ENCODE measurements around the gene RHEX. TPM values are rescaled to one million over a fixed set of nuclear protein-coding genes. Genes with fewer than 3 reads are reported as not detected.
"Not testable (repeated sequence)": the region's sequence is repeated elsewhere in the genome, so short reads cannot be mapped to it uniquely, and the experiment has no call there.

The RHEX gene
- polyA plus RNA-seq, 3 donors = not detected

GRCh38 chr1:206060844-206061243 is 7.9 kb downstream of the RHEX start:
- H3K4me1 ChIP-seq (ENCODE audit: control insufficient read depth in 1 of 2, insufficient read depth in 2 of 2, low read length in 2 of 2) = peaks cover 10 to 15% of the 10 kb centered on the region in 2 donors
- H2AFZ ChIP-seq (ENCODE audit: insufficient read depth, low read depth, low read length, poor library complexity, severe bottlenecking) = no peak overlapping the region
- Mint-ChIP-seq H3K4me3 (no peak overlapping the region), H3K9me3 (peaks cover 0 to 4% (median 0%) of the 10 kb centered on the region in 7 donors), H3K36me3 (no peaks in the 10 kb centered on the region), H3K4me1 (peaks cover 17% of the 10 kb centered on the region), H3K27me3 (ENCODE audit: low read depth in 3 of 3) (peaks cover 0 to 3% (median 0%) of the 10 kb centered on the region in 3 donors), H3K27ac (peak overlapping the region in 1 of 7 donors; percentile 58)
- no peak overlapping the region for H3K4me3 ChIP-seq (replicated peaks in 1 of 3; ENCODE audit: low read depth in 2 of 3, low read length in 3 of 3)
- no peaks in the 10 kb centered on the region for H3K79me2 ChIP-seq (ENCODE audit: insufficient read depth, low read length)
- no peak overlapping the region for H3K9ac ChIP-seq (ENCODE audit: insufficient read depth, low read length, poor library complexity, severe bottlenecking)
- no peaks in the 10 kb centered on the region for H3K9me3 ChIP-seq (replicated peaks in 1 of 2; ENCODE audit: control insufficient read depth in 1 of 2, insufficient read depth in 1 of 2, low read length in 2 of 2)
- H4K20me1 ChIP-seq (ENCODE audit: insufficient read depth, low read length) = no peaks in the 10 kb centered on the region
- intact Hi-C loops (cut with micrococcal nuclease) = no loop called here
- no peak for TF ChIP-seq CTCF (IDR thresholded peaks at IDR 0.05)
- no peaks in the 10 kb centered on the region for H3K36me3 ChIP-seq (replicated peaks in 1 of 2; ENCODE audit: control insufficient read depth in 1 of 2, insufficient read depth in 2 of 2, low read length in 2 of 2)
- no peaks in the 10 kb centered on the region for H3K27me3 ChIP-seq (ENCODE audit: control insufficient read depth in 2 of 2, insufficient read depth in 2 of 2, low read length in 2 of 2)
- no peak overlapping the region for H3K4me2 ChIP-seq (replicated peaks; ENCODE audit: extremely low read depth, low read length, poor library complexity, severe bottlenecking)
- H3K27ac ChIP-seq (ENCODE audit: low read depth in 1 of 2, low read length in 2 of 2) = no peak overlapping the region
- WGBS (ENCODE audit: insufficient coverage) = no CpG with 5 or more reads among the region's 3 CpGs
- DNase-seq = no peak

GRCh38 chr1:206062464-206062863 is 9.5 kb downstream of the RHEX start:
- peaks cover 0 to 4% (median 0%) of the 10 kb centered on the region in 7 donors for H3K9me3 Mint-ChIP-seq
- H3K4me1 ChIP-seq (ENCODE audit: control insufficient read depth in 1 of 2, insufficient read depth in 2 of 2, low read length in 2 of 2) = peaks cover 26 to 31% of the 10 kb centered on the region in 2 donors

DNA sequence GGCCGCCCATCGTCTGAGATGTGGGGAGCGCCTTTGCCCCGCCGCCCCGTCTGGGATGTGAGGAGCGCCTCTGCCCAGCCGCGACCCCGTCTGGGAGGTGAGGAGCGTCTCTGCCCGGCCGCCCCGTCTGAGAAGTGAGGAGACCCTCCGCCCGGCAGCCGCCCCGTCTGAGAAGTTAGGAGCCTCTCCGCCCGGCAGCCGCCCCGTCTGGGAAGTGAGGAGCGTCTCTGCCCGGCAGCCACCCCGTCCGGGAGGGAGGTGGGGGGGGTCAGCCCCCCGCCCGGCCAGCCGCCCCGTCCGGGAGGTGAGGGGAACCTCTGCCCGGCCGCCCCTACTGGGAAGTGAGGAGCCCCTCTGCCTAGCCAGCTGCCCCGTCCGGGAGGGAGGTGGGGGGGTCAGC is 11.0 kb downstream of the RHEX start:
- H3K27me3 ChIP-seq (ENCODE audit: control insufficient read depth in 2 of 2, insufficient read depth in 2 of 2, low read length in 2 of 2); H3K9ac ChIP-seq (ENCODE audit: insufficient read depth, low read length, poor library complexity, severe bottlenecking); H3K4me3 ChIP-seq (replicated peaks in 1 of 3; ENCODE audit: low read depth in 2 of 3, low read length in 3 of 3); DNase-seq; H3K27ac Mint-ChIP-seq; H3K79me2 ChIP-seq (ENCODE audit: insufficient read depth, low read length); H3K4me2 ChIP-seq (replicated peaks; ENCODE audit: extremely low read depth, low read length, poor library complexity, severe bottlenecking); H3K9me3 ChIP-seq (replicated peaks in 1 of 2; ENCODE audit: control insufficient read depth in 1 of 2, insufficient read depth in 1 of 2, low read length in 2 of 2); H2AFZ ChIP-seq (ENCODE audit: insufficient read depth, low read depth, low read length, poor library complexity, severe bottlenecking); H3K9me3 Mint-ChIP-seq; H3K27ac ChIP-seq (ENCODE audit: low read depth in 1 of 2, low read length in 2 of 2); H3K27me3 Mint-ChIP-seq (ENCODE audit: low read depth in 3 of 3); H4K20me1 ChIP-seq (ENCODE audit: insufficient read depth, low read length); intact Hi-C loops (cut with micrococcal nuclease); H3K4me3 Mint-ChIP-seq; H3K36me3 ChIP-seq (replicated peaks in 1 of 2; ENCODE audit: control insufficient read depth in 1 of 2, insufficient read depth in 2 of 2, low read length in 2 of 2); H3K36me3 Mint-ChIP-seq: not testable (repeated sequence)
- H3K4me1 Mint-ChIP-seq = peaks cover 47% of the 10 kb centered on the region
- peaks cover 36 to 45% of the 10 kb centered on the region in 2 donors for H3K4me1 ChIP-seq (ENCODE audit: control insufficient read depth in 1 of 2, insufficient read depth in 2 of 2, low read length in 2 of 2)
- WGBS (ENCODE audit: insufficient coverage) = no CpG with 5 or more reads among the region's 35 CpGs

More at GRCh38 chr1:206062464-206062863, 9.5 kb downstream of the RHEX start:
- H3K4me2 ChIP-seq (replicated peaks; ENCODE audit: extremely low read depth, low read length, poor library complexity, severe bottlenecking) = no peak overlapping the region
- H3K27ac ChIP-seq (ENCODE audit: low read depth in 1 of 2, low read length in 2 of 2) = no peak overlapping the region
- intact Hi-C loops (cut with micrococcal nuclease) = no loop called here
- H3K27me3 ChIP-seq (ENCODE audit: control insufficient read depth in 2 of 2, insufficient read depth in 2 of 2, low read length in 2 of 2) = no peaks in the 10 kb centered on the region
- Mint-ChIP-seq H3K36me3 (no peaks in the 10 kb centered on the region), H3K4me1 (peaks cover 33% of the 10 kb centered on the region), H3K27ac (peak overlapping the region in 1 of 7 donors; percentile 27), H3K4me3 (no peak overlapping the region), H3K27me3 (ENCODE audit: low read depth in 3 of 3) (peaks cover 0 to 3% (median 2%) of the 10 kb centered on the region in 3 donors)
- H3K79me2 ChIP-seq (ENCODE audit: insufficient read depth, low read length) = no peaks in the 10 kb centered on the region
- H2AFZ ChIP-seq (ENCODE audit: insufficient read depth, low read depth, low read length, poor library complexity, severe bottlenecking) = no peak overlapping the region
- H4K20me1 ChIP-seq (ENCODE audit: insufficient read depth, low read length) = no peaks in the 10 kb centered on the region
- no peaks in the 10 kb centered on the region for H3K9me3 ChIP-seq (replicated peaks in 1 of 2; ENCODE audit: control insufficient read depth in 1 of 2, insufficient read depth in 1 of 2, low read length in 2 of 2)
- WGBS (ENCODE audit: insufficient coverage) = 93% methylated on average over 3 of the region's 6 CpGs
- no peak for DNase-seq
- H3K9ac ChIP-seq (ENCODE audit: insufficient read depth, low read length, poor library complexity, severe bottlenecking) = no peak overlapping the region
- no peak overlapping the region for H3K4me3 ChIP-seq (replicated peaks in 1 of 3; ENCODE audit: low read depth in 2 of 3, low read length in 3 of 3)
- no peaks in the 10 kb centered on the region for H3K36me3 ChIP-seq (replicated peaks in 1 of 2; ENCODE audit: control insufficient read depth in 1 of 2, insufficient read depth in 2 of 2, low read length in 2 of 2)
- TF ChIP-seq CTCF (IDR thresholded peaks at IDR 0.05) = no peak
